Measurements from ENCODE around the gene DXO. TPM values are rescaled to one million over a fixed set of nuclear protein-coding genes. Genes with fewer than 3 reads are reported as not detected.
"Not testable (repeated sequence)": the region's sequence is repeated elsewhere in the genome, so short reads cannot be mapped to it uniquely, and the experiment has no call there.

Gene DXO
- total and polyA plus RNA-seq, 3 donors from 2014 or later = 43.7 to 96.6 (median 59.1) TPM

DNA sequence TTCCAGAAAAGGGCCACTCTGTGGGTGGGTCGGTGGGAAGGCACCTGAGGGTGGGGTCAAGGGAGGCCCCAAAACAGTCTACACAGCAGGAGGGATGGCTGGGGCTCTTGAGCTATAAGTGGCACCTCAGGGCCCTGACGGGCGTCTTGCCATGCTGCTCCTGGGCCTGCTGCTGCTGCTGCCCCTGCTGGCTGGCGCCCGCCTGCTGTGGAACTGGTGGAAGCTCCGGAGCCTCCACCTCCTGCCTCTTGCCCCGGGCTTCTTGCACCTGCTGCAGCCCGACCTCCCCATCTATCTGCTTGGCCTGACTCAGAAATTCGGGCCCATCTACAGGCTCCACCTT lies 33.6 kb upstream of the DXO start:
- H3K27me3 ChIP-seq; H3K36me3 ChIP-seq (ENCODE audit: low read depth, missing control alignments); H3K4me3 ChIP-seq; H3K4me1 ChIP-seq; H3K27ac ChIP-seq; H3K9me3 ChIP-seq; intact Hi-C loops (cut with DNase I; ENCODE audit: low total_unique reads): not testable (repeated sequence)
- peak; percentile 13 for DNase-seq
- 56 to 96% methylated on average over 1 to 3 of the region's 9 CpGs for WGBS, 2 donors

DNA sequence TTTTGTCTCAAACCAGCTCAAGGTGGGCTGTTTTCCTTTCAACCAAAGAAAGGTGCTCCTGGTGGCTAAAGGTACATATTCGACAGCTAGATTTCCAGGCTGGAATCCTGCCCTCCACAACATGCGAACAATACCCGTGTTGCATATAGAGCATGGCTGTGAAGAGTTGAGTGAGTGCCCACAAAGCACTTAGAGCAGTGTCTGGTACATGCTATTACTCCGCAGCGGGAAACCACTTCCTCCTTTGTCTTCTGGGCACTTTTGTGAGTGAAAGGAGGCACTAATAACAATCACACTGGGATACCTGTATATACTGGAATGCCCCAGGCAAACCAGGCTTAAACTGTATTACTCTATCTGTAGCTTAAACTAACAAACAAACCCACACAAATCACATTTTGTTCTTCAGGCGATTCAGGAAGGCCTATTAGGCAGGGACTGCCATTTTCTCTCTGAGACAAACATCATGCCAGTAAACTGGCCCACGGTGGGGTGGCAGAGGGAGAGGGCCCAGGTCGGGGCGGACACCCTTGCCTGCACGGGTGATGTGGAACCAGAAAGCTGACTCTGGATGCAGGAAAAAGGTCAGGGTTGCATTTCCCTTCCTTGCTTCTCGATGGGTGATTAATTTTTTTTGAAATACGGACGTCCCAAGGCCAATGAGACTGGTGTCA lies 33.1 kb upstream of the DXO start:
- WGBS, 2 donors = 72 to 74% methylated on average over 8 of the region's 13 CpGs
- H3K27ac ChIP-seq; H3K9me3 ChIP-seq; H3K36me3 ChIP-seq (ENCODE audit: low read depth, missing control alignments); H3K4me1 ChIP-seq; H3K4me3 ChIP-seq; intact Hi-C loops (cut with DNase I; ENCODE audit: low total_unique reads); H3K27me3 ChIP-seq; DNase-seq: not testable (repeated sequence)

DNA sequence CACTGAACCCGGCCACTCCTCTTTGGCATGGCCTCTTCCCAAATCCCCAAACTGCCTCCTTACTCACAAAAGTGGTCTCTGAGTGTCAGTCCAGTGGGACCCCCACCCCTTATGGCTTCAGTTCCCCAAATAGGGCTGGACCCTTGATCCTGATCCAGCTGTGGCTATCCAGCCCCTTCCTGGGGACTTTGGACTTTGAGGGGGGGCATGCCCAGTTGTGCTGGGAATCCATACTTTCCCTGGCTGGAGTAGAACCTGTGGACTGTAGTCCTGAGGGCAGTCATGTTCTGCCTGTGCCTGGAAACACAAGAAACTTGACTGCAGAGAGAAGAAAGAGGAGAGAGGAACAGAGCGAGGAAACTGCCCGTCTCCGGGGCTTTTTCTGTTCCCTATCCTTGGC lies 32.5 kb upstream of the DXO start:
- intact Hi-C loops (cut with DNase I; ENCODE audit: low total_unique reads); H3K4me3 ChIP-seq; H3K36me3 ChIP-seq (ENCODE audit: low read depth, missing control alignments); H3K9me3 ChIP-seq; DNase-seq; H3K27me3 ChIP-seq; H3K27ac ChIP-seq; H3K4me1 ChIP-seq: not testable (repeated sequence)
- 59 to 78% methylated on average over 3 of the region's 4 CpGs for WGBS, 2 donors

DNA sequence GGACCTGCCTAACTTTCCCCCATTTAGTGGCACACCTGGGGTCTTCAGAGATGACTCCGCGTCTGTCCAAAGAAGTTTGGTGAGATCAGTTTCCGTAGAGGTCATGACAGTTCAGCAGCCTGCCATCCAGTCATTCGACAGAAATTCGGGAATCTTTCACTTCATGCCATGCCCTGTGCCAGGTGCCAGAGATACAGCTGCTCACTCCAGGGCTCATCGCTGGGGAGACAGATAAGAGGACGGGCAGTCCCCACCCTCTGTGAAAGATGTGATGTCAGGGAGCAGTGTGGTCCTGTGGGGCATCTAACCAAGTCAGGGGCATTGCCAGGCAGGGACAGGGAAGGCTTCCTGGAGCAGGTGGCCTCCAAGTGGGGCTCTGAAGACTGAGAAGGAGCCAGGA lies 31.4 kb upstream of the DXO start:
- no CpG with 5 or more reads among the region's 7 CpGs for WGBS, 2 donors
- H3K4me1 ChIP-seq; H3K27ac ChIP-seq; DNase-seq; H3K9me3 ChIP-seq; H3K36me3 ChIP-seq (ENCODE audit: low read depth, missing control alignments); H3K27me3 ChIP-seq; H3K4me3 ChIP-seq; intact Hi-C loops (cut with DNase I; ENCODE audit: low total_unique reads): not testable (repeated sequence)

DNA sequence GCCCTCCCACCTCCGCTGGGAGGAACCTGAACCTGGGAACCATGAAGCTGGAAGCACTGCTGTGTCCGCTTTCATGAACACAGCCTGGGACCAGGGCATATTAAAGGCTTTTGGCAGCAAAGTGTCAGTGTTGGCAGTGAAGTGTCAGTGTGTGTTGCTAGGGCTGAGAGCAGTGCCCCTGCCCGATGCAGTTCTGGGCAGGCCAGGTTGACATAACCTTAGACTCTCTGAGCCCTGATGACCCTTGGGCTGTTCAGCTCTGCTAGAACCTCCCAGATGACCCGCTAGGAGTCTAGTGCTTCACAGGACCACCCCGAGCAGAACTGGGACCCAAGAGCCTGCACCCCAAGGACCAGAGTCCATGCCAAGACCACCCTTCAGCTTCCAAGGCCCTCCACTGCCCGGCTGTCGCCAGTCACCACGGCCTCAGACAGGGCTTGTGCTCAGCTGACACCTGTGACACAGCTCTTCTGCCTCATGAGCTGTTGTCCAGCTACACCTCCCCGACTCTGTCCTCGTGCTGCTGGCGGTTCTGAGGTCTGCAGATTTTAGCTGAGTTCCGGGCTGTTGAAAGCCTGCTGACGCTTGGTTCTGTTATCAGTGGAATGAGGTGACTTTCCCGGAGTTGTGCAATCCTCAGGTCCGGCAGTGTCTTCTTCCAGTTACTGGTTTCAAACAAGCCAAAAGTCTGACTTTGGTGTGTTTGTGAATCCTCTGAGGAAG lies 30.8 kb upstream of the DXO start:
- no CpG with 5 or more reads among the region's 15 CpGs for WGBS, 2 donors
- H3K9me3 ChIP-seq; H3K27me3 ChIP-seq; H3K4me3 ChIP-seq; H3K4me1 ChIP-seq; H3K27ac ChIP-seq; DNase-seq; H3K36me3 ChIP-seq (ENCODE audit: low read depth, missing control alignments); intact Hi-C loops (cut with DNase I; ENCODE audit: low total_unique reads): not testable (repeated sequence)

DNA sequence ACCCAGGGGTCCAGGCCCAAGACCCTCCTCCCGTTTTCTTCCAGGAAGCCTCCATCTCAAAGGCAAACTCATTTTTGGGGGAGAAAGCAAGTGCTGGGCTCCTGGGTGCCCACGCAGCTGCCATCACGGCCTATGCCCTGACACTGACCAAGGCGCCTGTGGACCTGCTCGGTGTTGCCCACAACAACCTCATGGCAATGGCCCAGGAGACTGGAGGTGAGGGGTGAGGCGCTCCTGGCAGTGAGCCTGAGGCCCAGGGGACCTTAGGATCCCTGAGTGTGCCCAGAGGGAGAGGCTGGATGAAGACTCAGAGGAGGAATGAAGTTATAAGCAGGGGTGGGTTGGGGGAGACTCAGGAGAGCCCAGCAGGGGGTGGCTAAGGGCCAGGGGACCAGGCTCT lies 24.4 kb upstream of the DXO start:
- H3K27me3 ChIP-seq; H3K4me1 ChIP-seq; H3K4me3 ChIP-seq; H3K27ac ChIP-seq; DNase-seq; H3K9me3 ChIP-seq; intact Hi-C loops (cut with DNase I; ENCODE audit: low total_unique reads); H3K36me3 ChIP-seq (ENCODE audit: low read depth, missing control alignments): not testable (repeated sequence)
- WGBS, 2 donors = 84% methylated on average over 6 of the region's 6 CpGs; no CpG with 5 or more reads in 1 of the 2 donors

DNA sequence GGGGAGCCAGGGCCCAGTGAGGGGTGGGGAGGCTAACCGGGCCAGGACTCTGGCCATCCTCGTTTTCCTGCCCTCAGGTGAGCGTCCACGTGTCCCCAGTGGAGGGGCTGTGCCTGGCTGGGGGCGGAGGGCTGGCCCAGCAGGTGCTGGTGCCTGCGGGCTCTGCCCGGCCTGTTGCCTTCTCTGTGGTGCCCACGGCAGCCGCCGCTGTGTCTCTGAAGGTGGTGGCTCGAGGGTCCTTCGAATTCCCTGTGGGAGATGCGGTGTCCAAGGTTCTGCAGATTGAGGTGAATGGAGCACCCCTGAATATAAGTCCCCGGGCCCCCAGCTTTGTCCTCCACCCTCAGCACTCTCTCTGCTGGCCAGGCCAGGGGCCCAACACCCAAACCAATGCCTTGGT lies 22.5 kb upstream of the DXO start:
- H3K27ac ChIP-seq; intact Hi-C loops (cut with DNase I; ENCODE audit: low total_unique reads); H3K36me3 ChIP-seq (ENCODE audit: low read depth, missing control alignments); H3K4me1 ChIP-seq; DNase-seq; H3K9me3 ChIP-seq; H3K4me3 ChIP-seq; H3K27me3 ChIP-seq: not testable (repeated sequence)
- 100% methylated on average over 9 of the region's 14 CpGs; no CpG with 5 or more reads in 1 of the 2 donors for WGBS, 2 donors

DNA sequence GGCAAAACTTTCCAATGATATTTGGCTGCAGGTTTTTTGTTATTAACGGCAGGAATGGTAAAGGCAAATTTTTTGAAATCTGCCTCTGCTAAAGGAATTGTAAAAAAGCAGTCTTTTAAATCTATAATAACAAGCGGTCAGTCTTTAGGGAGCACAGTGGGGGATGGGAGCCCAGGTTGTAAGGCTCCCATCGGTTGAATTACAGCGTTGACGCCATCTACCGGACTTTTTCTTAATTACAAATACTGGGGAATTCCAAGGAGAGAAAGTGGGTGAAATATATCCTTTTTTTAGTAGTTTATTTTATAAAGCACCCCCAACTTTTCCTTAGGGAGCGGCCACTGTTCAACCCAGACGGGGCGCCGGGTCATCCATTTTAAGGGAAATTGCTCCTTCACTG lies 17.4 kb upstream of the DXO start:
- H3K4me1 ChIP-seq; H3K27ac ChIP-seq; intact Hi-C loops (cut with DNase I; ENCODE audit: low total_unique reads); H3K9me3 ChIP-seq; H3K36me3 ChIP-seq (ENCODE audit: low read depth, missing control alignments); DNase-seq; H3K4me3 ChIP-seq; H3K27me3 ChIP-seq: not testable (repeated sequence)
- no CpG with 5 or more reads among the region's 10 CpGs for WGBS, 2 donors

DNA sequence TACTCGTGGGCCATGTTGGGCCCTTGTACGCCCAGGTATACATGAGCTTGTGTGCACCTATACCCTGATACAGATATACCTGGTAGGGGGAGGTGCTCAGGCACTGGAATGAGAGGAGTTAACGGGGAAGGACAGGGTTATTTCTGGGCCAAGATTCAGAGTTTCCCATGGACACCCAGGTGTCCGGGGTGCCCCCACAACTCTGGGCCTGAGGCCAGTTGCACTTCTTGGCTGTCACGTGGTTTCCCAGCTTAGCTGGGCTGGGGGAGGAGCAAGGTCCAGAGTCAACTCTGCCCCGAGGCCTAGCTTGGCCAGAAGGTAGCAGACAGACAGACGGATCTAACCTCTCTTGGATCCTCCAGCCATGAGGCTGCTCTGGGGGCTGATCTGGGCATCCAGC lies 9.8 kb upstream of the DXO start, which contains the start of gene C4A:
C4A (plus strand) TSS at position 314 of the 400 bp plus-strand sequence; CDS start at position 365, 51 bp downstream.
- H3K27me3 ChIP-seq = not testable (repeated sequence)

DNA sequence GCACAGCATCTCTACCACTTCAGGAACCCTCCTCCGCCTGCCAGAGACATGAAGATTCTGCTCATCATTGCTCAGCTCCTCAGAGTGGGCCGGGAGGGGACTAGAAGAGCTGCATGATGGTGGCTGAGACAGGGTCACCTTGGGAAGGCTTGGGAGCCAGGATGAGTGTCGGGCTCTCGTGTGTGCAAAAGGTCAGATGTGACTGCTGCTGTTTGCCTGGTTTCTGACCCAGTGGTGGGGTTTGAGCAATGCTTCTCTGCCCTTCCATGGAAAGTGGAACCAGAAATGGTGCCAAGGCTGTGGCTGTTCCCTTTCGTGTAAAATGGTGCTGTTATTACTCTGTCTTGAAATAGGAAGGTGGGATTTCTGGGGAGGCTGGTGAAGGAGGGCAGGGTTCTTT lies 9.1 kb upstream of the DXO start:
- WGBS, 2 donors = no CpG with 5 or more reads among the region's 5 CpGs
- DNase-seq; H3K4me3 ChIP-seq; H3K9me3 ChIP-seq; H3K36me3 ChIP-seq (ENCODE audit: low read depth, missing control alignments); H3K4me1 ChIP-seq; intact Hi-C loops (cut with DNase I; ENCODE audit: low total_unique reads); H3K27ac ChIP-seq; H3K27me3 ChIP-seq: not testable (repeated sequence)

More for the DNA sequence above, 9.8 kb upstream of the DXO start, which contains the start of gene C4A:
- intact Hi-C loops (cut with DNase I; ENCODE audit: low total_unique reads); DNase-seq; H3K36me3 ChIP-seq (ENCODE audit: low read depth, missing control alignments); H3K27ac ChIP-seq; H3K4me3 ChIP-seq; H3K9me3 ChIP-seq; H3K4me1 ChIP-seq: not testable (repeated sequence)
- no CpG with 5 or more reads among the region's 7 CpGs for WGBS, 2 donors

DNA sequence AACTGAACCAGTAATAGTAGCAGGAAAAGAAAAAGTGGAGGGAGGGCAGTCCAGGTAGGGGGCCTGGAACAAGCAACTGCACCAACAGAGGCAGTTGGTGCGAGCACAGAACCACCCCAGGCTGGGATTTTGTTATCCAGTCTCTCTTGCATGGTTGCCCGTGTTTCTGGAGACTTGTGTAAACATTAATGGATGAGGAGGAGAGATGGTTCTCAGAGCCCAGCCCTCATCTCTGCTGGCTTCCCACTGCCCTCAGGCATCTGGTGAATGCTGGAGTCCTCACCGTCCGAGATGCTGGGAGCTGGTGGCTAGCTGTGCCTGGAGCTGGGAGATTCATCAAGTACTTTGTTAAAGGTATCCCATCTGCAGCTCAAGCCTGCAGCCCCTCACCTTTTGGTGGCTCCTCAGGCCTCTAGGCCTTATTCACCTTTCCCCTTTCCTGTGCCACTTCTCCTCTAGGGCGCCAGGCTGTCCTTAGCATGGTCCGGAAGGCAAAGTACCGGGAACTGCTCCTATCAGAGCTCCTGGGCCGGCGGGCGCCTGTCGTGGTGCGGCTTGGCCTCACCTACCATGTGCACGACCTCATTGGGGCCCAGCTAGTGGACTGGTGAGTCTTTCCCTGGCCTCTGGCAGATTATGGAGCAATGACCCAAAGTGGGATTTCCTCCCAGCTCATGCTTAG lies 8.4 kb upstream of the DXO start:
- H3K27ac ChIP-seq, DNase-seq: not testable (repeated sequence)

More for the DNA sequence above, 8.4 kb upstream of the DXO start:
- H3K4me3 ChIP-seq; H3K9me3 ChIP-seq; H3K36me3 ChIP-seq (ENCODE audit: low read depth, missing control alignments); H3K4me1 ChIP-seq; H3K27me3 ChIP-seq; intact Hi-C loops (cut with DNase I; ENCODE audit: low total_unique reads): not testable (repeated sequence)
- WGBS, 2 donors = 88 to 92% methylated on average over 4 to 13 of the region's 13 CpGs
